CMK (cell line): ENCODE results near the gene PSMD8.
"Not testable (repeated sequence)": the region's sequence is repeated elsewhere in the genome, so short reads cannot be mapped to it uniquely, and the experiment has no call there.

ENCODE experiments used
- DNase-seq: peaks from one replicate; pipeline ENCODE4 v3.0.0-alpha.2; 2010; ENCODE audit warnings: low read depth

PSMD8 gene

DNA sequence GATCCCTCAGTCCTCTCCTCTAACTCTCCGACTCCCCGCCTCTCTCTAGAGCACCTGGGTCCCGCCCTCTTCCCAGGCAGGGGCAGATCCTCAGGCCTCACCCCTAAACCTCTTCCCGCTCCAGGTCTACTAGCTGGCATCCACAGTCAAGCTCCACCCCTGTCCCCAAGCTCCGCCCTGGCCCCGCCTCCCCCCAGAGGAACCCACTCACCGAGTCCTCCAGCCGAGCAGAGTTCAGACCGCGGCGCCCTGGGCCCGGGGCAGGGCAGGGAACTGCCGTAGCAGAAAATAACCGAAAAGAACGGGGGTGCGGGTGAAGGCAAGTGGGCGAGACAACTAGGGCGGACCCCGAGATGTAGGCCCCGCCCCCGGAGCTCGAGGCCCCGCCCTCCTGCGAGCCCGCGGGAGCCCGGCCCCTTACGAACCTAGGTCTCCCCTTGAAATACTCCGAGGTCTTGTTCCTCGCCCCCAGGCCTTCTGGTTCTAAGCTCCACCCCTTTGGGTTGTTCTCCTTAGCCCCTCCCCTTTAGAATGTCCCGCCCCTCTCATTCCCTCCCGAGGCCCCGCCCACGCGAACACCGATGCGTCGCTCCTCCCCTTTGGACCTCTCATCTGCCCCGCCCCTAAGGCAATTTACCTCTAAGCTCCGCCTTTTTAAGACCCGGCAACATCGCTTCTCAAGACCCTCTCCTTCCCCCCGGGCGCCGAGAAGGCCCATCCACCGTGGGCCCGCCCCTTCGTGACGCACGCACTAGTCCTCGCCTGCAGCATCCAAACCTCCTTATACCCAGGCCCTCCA is 13.4 kb downstream of the PSMD8 start, which contains the start of gene GGN:
GGN (minus strand) TSS at position 485 of the 799 bp plus-strand sequence. CDS start 773 bp downstream, outside the sequence.
- DNase-seq = peak; percentile 73

DNA sequence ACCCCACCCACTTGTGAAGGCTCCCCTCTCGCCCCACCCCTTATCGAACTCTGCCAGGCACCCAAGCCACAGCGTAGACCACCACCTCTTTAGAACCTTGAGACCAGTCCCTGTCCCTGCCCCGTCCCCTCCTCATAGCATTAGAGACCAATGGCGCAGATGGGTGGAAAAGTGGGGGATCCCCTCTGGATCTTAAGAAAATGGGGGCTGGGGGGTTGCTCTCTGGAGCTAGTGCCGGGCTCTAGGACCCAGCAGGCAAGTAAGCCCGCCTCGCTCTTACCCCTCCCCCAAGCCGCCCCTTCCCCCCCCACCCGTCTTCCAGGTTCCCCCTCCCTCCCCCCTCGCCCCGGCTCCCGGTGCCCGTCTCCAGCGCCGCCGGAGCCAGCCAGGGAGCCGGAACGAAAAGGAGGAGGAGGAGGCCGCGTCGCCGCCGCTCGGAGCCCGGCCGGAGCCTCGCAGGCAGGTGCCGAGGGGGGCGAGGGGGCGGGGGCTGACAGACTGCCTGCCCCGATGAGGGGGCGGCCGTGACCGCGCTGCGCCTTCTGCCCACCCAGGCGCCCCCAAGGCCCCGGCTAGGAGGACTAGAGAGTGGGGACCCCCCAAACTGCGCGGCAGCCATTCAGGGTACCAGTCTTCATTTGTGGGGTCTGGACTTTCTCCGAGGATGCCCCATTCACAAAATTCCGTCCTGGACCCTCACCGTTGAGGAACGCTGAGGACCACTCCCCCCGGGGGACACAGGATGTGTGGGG is 14.2 kb downstream of the PSMD8 start, which contains the start of gene SPRED3:
SPRED3 (plus strand) TSS at position 349 of the 752 bp plus-strand sequence. CDS start 1,606 bp downstream, outside the sequence.
- DNase-seq = no peak

DNA sequence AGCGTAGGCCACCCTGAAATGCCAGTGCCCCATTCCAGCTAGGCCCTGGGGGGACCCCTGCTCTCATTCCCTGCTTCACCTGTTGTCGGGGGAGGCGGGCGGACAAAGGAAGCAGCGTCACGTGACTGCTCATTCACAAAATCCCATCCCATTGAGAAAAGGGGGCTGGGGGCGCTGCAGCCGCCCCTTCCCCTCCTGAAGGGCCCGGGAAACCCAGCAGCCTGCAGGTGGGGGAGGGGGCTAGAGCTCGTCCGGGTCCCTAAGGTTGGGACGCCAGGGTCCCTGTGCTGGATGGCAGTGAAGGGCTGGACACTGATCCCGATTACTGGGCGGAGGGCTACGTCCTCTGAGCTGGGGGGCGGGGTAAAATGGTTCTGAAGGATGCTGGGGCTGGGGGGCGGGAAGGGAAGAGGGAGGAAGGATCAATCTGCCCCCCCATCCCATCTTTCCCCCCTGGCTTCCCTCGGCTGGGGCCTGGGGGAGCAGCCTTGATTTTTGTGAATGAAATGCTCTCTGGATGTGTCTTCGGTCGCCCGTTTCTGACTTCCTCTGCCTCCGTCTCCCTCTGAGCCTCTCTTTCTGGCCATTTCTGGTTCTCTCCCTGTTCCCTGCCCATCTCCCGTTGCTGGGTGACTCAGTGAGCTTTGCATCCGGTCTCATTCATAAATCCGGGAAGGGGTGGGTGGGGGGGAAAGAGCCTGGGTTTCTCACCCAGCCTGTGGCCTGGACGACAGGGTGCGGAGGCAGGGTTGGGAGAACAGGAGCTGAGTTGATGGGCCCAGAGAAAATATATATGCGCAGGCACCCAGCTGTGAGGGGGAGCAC is 14.9 kb downstream of the PSMD8 start:
- DNase-seq = no peak

DNA sequence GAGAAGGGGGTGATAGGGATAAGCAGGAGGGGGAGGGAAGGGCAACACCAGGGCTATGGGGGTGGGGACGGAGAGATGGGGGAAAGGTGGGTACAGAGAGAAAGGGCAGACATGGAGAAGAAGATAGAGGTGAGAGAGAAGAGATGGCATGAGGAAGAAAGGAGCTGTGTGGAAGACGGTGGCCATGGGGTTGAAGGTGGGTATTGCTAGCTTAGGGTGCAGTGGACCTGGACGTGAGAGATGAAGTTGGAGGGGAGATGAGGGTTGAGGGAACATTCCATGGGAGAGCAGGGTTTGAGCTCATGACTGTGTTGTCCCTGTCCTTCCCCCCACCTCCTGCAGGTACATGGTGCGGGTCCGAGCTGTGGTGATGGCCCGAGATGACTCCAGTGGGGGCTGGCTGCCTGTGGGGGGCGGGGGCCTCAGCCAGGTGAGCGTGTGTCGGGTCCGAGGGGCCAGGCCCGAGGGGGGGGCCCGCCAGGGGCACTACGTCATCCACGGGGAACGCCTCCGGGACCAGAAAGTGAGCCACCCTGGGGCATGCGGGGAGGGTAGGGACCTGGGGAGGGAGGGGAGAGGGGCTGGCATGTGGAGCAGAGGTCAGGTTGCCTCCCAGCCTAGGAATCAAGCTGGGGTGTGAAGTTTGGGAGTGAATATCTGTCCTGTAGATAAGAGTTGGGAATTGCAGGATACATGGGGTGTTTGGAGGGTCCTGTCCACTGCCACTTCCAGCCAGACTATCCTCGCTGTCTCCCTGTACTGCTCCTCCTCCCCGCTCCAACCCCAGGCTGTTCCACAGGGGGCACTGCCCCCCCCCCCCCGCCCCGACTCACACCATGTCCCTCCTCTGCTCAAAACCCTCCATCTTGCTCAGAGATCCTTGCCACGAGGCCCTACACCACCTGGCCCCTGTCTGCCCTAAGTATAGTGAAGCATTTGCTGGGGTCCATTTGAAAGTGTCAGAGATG is 15.9 kb downstream of the PSMD8 start:
- DNase-seq = no peak

DNA sequence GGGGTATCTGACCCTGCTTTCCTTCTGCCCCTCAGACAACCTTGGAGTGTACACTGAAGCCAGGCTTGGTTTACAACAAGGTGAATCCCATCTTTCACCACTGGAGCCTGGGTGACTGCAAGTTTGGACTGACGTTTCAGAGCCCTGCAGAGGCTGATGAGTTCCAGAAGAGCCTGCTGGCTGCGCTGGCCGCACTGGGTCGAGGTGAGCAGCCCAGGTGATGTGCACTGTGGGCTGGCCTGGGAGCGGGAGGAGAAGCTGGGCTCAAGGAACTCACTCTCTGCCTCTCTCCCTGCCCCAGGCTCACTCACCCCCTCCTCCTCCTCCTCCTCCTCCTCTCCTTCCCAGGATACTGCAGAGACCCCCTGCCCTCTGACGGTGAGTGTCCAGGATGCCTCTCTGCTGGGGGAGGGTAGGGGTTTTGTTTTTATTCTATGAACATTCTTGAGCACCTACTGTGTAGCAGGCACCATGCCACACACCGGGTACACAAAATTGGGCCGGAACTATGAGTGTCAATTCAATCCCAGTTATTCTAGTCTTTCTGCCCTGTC is 17.6 kb downstream of the PSMD8 start:
- DNase-seq = no peak

DNA sequence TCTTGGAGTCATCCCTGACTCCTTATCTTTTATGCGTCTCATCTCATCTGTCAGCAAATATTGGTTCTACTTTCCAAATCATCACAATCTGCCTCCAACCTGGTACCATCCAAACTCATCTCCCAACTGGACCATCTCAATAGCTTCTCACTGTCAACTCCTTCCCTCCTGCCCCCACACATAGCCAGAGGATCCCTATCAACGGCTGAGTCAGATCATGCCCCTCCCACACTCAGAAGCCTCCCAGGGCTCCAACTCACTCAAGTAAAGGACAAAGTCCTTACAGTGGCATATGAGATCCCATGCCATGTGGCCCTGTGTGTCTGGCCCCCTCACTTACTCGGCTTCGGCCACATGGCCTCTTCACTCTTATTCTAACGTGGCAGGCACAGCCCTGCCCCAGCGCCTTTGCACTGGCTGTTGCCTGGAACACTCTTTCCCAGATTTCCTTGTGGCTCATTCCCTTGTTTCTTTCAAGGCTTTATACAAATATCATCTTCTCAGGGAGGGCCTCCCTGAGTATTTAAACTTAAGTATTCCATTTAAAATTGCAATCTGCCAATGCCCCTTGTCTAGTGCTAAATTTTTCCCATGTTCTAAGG is 18.4 kb downstream of the PSMD8 start:
- no peak for DNase-seq

DNA sequence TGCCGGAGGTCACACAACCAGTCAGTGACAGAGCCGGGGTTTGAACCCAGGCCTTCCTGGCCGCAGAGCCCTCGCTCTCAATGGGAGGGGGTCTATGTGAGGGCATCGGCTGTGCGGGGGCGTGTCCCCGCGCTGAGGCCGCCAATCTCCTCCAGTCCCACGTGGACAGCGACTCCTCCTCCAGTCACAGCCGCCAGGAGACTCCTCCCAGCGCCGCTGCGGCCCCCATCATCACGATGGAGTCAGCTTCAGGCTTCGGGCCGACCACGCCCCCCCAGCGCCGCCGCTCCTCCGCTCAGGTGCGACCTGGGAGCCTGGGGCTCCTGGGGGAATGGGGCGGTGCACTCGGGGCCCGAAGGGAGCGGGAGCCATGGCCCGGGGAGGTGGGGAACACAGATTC is 20.1 kb downstream of the PSMD8 start:
- DNase-seq = no peak

DNA sequence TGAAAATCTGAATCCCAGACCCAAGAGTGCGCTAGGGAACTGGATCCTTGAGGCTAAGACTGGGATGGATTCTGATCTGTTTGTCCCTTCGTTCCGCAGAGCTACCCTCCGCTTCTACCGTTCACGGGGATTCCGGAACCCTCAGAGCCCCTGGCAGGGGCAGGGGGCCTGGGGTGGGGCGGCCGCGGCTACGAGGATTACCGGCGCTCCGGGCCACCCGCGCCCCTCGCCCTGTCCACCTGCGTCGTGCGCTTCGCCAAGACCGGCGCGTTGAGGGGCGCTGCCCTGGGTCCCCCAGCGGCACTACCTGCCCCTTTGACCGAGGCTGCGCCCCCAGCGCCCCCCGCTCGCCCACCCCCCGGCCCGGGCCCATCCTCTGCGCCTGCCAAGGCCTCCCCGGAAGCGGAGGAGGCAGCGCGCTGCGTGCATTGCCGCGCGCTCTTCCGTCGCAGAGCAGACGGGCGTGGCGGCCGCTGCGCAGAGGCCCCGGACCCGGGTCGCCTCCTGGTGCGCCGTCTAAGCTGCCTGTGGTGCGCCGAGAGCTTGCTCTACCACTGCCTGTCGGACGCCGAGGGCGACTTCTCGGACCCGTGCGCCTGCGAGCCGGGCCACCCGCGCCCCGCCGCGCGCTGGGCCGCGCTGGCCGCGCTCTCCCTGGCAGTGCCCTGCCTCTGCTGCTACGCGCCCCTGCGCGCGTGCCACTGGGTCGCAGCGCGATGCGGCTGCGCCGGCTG is 21.2 kb downstream of the PSMD8 start:
- DNase-seq = no peak

DNA sequence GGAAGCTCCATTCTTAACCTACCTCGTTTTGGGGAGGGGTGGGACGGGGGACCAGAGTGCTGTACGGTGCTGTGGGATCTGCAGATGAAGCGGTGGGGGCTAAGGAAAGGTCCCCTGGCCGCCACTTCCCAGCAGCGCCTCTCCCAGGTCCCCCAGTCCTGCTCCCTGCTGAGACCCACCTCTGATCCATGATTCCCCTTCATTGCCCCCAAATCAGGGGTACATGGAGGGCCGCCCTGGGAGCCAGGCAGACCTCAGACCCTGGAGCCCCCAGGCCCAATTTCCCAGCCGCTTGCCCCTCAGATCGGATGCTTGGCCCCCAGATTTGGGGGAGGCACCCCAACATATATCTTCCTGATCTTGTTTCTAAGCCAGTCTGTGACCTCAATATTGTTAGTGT is 24.7 kb downstream of the PSMD8 start:
- no peak for DNase-seq

DNA sequence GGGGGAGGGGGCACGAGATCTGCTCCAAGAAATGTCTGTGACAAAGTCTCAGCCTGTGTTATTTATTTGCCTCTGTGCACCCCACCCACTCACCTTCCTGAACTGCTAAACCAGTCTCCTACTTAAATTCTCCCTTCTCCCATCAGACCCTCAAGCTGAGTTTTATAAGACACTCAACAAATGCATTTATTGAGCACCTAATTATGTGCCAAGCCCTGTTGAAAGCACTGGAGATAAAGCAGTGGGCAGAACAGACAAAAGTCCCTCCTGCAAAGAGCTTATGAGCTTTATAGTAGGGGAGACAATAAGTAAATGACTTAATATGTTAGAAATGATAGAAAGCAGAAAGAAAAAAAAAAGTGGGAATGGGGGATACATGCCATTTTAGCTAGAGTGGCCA is 25.2 kb downstream of the PSMD8 start:
- no peak for DNase-seq

DNA sequence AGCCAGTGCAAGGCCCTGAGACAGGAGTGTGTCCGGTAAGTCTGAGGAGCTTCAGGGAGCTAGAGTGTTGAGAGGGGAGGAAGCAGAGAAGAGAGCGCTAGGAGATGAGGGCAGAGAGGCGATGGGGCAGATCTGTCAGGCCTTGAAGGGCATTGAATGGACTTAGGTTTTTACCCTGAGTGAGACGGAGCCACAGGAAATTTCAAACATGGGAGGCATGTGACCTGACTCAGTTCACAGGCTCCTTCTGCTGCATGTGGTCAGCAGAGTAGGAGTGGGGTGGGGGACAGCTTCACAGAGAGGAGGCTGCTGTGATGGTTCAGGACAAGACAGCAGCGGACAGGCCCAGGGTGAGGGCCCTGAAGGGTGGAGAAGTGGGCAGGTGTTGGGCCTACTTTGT is 26.0 kb downstream of the PSMD8 start:
- no peak for DNase-seq

DNA sequence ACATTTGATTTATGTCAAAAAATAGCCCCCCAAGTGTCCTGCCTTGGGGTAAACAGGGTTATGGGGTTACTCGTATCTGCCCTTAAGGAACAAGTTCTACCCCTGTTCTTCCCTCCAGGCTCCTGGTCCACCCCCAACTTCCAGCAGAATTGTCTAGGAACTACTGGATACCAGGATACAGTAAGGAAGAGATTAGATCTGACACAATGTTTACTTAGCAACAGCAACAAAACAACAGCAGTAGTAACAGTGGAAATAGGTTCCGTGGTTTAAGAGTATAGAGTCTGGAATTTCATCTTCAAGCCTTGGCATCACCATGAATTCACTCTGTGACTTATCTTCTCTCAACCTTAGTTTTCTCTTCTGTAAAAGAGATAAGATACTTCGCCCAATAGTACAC is 26.8 kb downstream of the PSMD8 start:
- no peak for DNase-seq

DNA sequence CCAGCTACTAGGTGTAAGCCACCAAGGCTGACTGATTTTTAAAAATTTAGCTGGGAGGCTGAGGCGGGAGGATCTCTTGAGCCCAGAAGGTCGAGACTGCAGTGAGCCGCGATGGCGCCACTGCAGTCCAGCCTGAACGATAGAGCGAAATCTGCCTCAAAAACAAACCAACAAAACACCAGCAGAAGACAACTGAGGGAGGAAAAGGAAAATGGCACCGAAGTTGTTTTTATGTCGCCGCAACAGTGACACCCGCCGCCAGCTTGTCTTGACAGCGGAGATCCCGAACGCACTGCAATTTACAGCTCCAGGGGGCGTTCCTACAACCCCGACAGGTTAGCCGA is 28.2 kb downstream of the PSMD8 start:
- no peak for DNase-seq

DNA sequence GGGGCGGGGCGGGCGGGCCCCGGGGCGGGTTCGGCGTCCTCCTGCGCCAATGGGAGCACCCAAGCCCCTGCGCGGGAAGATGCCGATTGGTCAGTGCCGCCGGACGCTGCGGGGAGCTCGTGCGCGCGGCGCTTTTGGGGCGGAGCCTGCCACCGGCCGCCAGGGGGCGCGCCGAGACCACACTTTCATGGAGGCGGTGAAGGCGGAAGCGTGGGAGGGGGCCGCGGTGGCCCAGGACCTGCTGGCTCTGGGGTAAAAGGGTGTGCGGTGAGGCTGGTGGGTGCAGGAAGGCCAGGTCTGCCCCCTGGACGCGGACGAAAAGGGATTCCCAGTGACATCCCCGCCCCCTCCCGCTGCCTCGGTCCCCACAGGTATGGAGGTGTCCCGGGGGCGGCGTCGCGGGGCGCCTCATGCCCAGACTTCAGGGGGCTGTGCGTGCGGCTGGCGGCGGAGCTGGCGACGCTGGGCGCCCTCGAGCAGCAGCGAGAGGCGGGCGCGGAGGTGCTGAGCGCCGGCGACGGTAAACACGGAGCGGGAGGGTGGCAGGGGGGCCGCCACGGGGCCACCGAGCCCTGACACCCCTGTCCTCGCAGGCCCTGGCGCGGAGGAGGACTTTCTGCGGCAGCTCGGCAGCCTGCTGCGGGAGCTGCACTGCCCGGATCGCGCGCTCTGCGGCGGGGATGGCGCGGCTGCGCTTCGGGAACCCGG is 28.8 kb downstream of the PSMD8 start, which contains the start of gene FAM98C:
FAM98C (plus strand) TSS at position 127 of the 708 bp plus-strand sequence; CDS start at position 188, 61 bp downstream.
- peak; percentile 94 for DNase-seq

DNA sequence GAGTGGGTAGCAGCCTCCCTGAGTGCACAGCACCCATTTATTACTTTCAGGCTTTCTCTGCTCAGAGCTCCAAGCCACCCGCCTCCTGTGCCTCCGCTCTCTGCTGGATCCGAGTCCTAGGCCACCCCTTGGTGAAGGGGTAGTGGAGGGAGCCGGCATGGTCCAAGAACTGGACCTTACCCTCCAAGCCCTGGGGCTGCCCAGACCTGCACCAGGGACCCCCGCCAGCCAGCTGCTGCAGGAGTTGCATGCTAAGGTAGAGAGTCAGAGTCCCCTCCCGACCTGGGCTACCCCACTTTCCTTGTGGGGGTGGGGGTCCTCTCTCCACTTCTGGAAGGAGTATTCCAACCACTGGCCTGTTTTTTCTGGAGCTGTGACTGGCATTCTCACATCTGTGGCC is 30.5 kb downstream of the PSMD8 start:
- no peak for DNase-seq

DNA sequence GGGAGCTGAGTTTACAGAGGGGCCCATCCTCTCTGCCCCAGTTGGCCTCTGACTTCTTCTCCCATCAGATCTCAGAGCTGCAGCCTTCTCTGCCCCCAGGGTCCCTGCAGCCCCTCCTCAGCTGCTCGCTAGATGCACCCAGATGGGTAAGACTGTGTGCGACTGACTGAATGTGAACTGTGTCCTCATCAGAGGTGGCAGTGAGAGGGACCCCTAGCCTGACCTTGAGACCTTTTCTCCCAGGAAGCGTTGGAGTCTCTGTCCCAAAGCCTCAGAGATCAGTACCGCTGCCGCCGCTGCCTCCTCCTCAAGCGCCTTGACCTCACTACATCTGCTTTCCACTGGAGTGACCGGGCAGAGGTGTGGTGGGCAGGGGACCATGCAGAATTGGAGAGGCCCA is 30.9 kb downstream of the PSMD8 start:
- DNase-seq = no peak

DNA sequence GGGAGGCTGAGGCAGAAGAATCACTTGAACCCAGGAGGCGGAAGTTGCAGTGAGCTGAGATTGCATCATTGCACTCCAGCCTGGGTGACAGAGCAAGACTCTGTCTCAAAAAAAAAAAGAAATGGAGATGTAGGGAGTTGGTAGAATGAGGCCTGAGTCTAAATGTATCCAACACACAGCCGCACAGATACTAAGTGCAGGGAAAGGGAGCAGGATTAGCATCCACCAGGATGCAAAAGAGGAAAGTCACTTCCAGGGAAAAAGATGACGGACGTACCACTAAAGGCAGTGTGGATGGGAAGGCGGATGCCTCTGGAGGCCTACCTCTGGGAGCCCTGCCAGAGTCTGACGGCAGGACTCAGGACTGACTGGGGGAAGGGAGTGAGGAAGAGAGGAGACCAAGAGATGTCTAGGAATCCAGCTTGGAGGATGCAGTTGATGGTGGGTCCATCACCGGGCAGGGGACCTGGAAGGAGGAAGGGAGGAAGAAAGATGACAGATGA is 35.3 kb downstream of the PSMD8 start:
- no peak for DNase-seq

DNA sequence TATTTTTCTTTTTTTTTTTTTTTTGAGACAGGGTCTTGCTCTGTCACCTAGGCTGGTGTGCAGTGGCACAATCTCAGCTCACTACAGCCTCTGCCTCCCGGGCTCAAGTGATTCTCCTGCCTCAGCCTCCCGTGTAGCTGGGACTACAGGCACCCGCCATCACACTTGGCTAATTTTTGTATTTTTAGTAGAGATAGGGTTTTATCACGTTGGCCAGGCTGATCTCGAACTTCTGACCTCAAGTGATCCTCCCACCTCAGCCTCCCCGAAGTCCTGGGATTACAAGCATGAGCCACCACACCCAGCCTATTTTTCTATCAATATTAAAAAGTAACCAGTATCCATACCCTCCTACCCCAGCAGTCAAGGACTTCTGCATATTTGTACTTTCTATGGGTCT is 36.0 kb downstream of the PSMD8 start:
- DNase-seq = not testable (repeated sequence)
